ENCODE results near the gene HSF2BP. TPM values are rescaled to one million over a fixed set of nuclear protein-coding genes. Genes with fewer than 3 reads are reported as not detected.
"Not testable (repeated sequence)": the region's sequence is repeated elsewhere in the genome, so short reads cannot be mapped to it uniquely, and the experiment has no call there.

Gene HSF2BP
- total RNA-seq, 1 experiment from 2014 or later, result 0.52 TPM

- not testable (repeated sequence) for DNase-seq; H3K36me3 ChIP-seq (replicated peaks; ENCODE audit: control insufficient read depth, insufficient read depth, low read length)
Measured at GRCh38 chr21:43540561-43540960, 118.7 kb downstream of the HSF2BP start.

GRCh38 chr21:43522495-43523131 is 136.7 kb downstream of the HSF2BP start:
- not testable (repeated sequence) for H3K4me3 ChIP-seq (ENCODE audit: insufficient read depth, low read depth, low read length); DNase-seq; H3K27me3 ChIP-seq (ENCODE audit: control insufficient read depth, insufficient read depth, low read length); H3K36me3 ChIP-seq (replicated peaks; ENCODE audit: control insufficient read depth, insufficient read depth, low read length)

More at GRCh38 chr21:43540561-43540960, 118.7 kb downstream of the HSF2BP start:
- H3K4me3 ChIP-seq (ENCODE audit: insufficient read depth, low read depth, low read length); H3K27me3 ChIP-seq (ENCODE audit: control insufficient read depth, insufficient read depth, low read length): not testable (repeated sequence)

GRCh38 chr21:43517701-43518100 is 141.6 kb downstream of the HSF2BP start:
- not testable (repeated sequence) for H3K36me3 ChIP-seq (replicated peaks; ENCODE audit: control insufficient read depth, insufficient read depth, low read length); DNase-seq; H3K27me3 ChIP-seq (ENCODE audit: control insufficient read depth, insufficient read depth, low read length); H3K4me3 ChIP-seq (ENCODE audit: insufficient read depth, low read depth, low read length)

- H3K27me3 ChIP-seq (ENCODE audit: control insufficient read depth, insufficient read depth, low read length); DNase-seq; H3K4me3 ChIP-seq (ENCODE audit: insufficient read depth, low read depth, low read length); H3K36me3 ChIP-seq (replicated peaks; ENCODE audit: control insufficient read depth, insufficient read depth, low read length): not testable (repeated sequence)
Measured at GRCh38 chr21:43516860-43517627, 142.2 kb downstream of the HSF2BP start.

GRCh38 chr21:43516295-43516847 is 142.9 kb downstream of the HSF2BP start:
- H3K27me3 ChIP-seq (ENCODE audit: control insufficient read depth, insufficient read depth, low read length); H3K4me3 ChIP-seq (ENCODE audit: insufficient read depth, low read depth, low read length); DNase-seq; H3K36me3 ChIP-seq (replicated peaks; ENCODE audit: control insufficient read depth, insufficient read depth, low read length): not testable (repeated sequence)

- H3K27me3 ChIP-seq (ENCODE audit: control insufficient read depth, insufficient read depth, low read length); DNase-seq; H3K4me3 ChIP-seq (ENCODE audit: insufficient read depth, low read depth, low read length); H3K36me3 ChIP-seq (replicated peaks; ENCODE audit: control insufficient read depth, insufficient read depth, low read length): not testable (repeated sequence)
Measured at GRCh38 chr21:43514834-43515233, 144.5 kb downstream of the HSF2BP start.

GRCh38 chr21:43513023-43513422 is 146.3 kb downstream of the HSF2BP start:
- H3K4me3 ChIP-seq (ENCODE audit: insufficient read depth, low read depth, low read length); H3K27me3 ChIP-seq (ENCODE audit: control insufficient read depth, insufficient read depth, low read length); H3K36me3 ChIP-seq (replicated peaks; ENCODE audit: control insufficient read depth, insufficient read depth, low read length); DNase-seq: not testable (repeated sequence)

- not testable (repeated sequence) for DNase-seq; H3K27me3 ChIP-seq (ENCODE audit: control insufficient read depth, insufficient read depth, low read length); H3K36me3 ChIP-seq (replicated peaks; ENCODE audit: control insufficient read depth, insufficient read depth, low read length); H3K4me3 ChIP-seq (ENCODE audit: insufficient read depth, low read depth, low read length)
Measured at GRCh38 chr21:43511209-43511608, 148.1 kb downstream of the HSF2BP start.

- H3K36me3 ChIP-seq (replicated peaks; ENCODE audit: control insufficient read depth, insufficient read depth, low read length); H3K27me3 ChIP-seq (ENCODE audit: control insufficient read depth, insufficient read depth, low read length); H3K4me3 ChIP-seq (ENCODE audit: insufficient read depth, low read depth, low read length); DNase-seq: not testable (repeated sequence)
Measured at GRCh38 chr21:43510669-43511068, 148.6 kb downstream of the HSF2BP start.

- H3K4me3 ChIP-seq (ENCODE audit: insufficient read depth, low read depth, low read length); H3K36me3 ChIP-seq (replicated peaks; ENCODE audit: control insufficient read depth, insufficient read depth, low read length); H3K27me3 ChIP-seq (ENCODE audit: control insufficient read depth, insufficient read depth, low read length); DNase-seq: not testable (repeated sequence)
Measured at GRCh38 chr21:43503892-43504291, 155.4 kb downstream of the HSF2BP start.

- DNase-seq; H3K36me3 ChIP-seq (replicated peaks; ENCODE audit: control insufficient read depth, insufficient read depth, low read length); H3K27me3 ChIP-seq (ENCODE audit: control insufficient read depth, insufficient read depth, low read length); H3K4me3 ChIP-seq (ENCODE audit: insufficient read depth, low read depth, low read length): not testable (repeated sequence)
Measured at GRCh38 chr21:43503075-43503750, 156.1 kb downstream of the HSF2BP start.

- not testable (repeated sequence) for H3K27me3 ChIP-seq (ENCODE audit: control insufficient read depth, insufficient read depth, low read length); H3K36me3 ChIP-seq (replicated peaks; ENCODE audit: control insufficient read depth, insufficient read depth, low read length); DNase-seq; H3K4me3 ChIP-seq (ENCODE audit: insufficient read depth, low read depth, low read length)
Measured at GRCh38 chr21:43502407-43503071, 156.7 kb downstream of the HSF2BP start.

- not testable (repeated sequence) for DNase-seq; H3K27me3 ChIP-seq (ENCODE audit: control insufficient read depth, insufficient read depth, low read length); H3K4me3 ChIP-seq (ENCODE audit: insufficient read depth, low read depth, low read length); H3K36me3 ChIP-seq (replicated peaks; ENCODE audit: control insufficient read depth, insufficient read depth, low read length)
Measured at GRCh38 chr21:43498924-43499323, 160.4 kb downstream of the HSF2BP start.

- H3K4me3 ChIP-seq (ENCODE audit: insufficient read depth, low read depth, low read length); DNase-seq; H3K27me3 ChIP-seq (ENCODE audit: control insufficient read depth, insufficient read depth, low read length); H3K36me3 ChIP-seq (replicated peaks; ENCODE audit: control insufficient read depth, insufficient read depth, low read length): not testable (repeated sequence)
Measured at GRCh38 chr21:43498065-43498464, 161.2 kb downstream of the HSF2BP start.
